GM19025 (cell line): ENCODE measurements around the gene ZBTB18.
"Not testable (repeated sequence)": the region's sequence is repeated elsewhere in the genome, so short reads cannot be mapped to it uniquely, and the experiment has no call there.

Experiments
- ATAC-seq: cut with Tn5 transposase; IDR thresholded peaks from one replicate; pipeline ENCODE4 v1.9.1; 2021; ENCODE audit warnings: mild to moderate bottlenecking, low read depth, moderate library complexity; ENCODE audit not compliant: unreplicated experiment

Gene ZBTB18

DNA sequence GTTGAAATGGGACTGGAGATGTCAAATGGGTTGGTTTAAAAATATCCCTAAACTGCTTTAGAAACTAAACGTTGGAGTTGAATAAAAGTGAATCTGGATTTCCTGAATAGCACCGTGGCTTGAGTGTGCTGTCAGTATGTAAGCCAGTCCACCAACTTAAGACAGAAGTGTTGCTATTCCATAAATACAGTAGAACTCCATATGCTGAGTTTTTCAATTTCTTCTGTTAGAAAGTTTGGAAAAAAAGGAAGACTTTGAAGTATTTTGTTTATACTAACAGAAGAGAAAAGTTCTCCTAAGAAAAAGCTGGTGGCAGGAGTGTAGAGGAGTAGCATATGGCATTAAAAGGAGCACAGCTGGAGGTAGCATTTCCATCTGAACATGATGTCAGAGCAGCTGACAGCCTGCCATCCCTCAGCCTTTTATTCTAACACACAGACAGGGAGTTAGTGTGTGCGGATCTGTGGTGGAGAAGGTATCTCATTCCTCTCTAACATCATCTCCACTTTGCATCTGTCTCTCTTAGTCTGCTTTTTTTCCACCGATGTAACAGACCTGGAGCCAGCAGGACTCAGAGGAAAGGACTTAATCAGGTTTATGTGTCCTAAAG lies at the start of gene ZBTB18:
ZBTB18 (plus strand) TSS at position 449 of the 610 bp plus-strand sequence; CDS start at position 598, 149 bp downstream.
- no peak for ATAC-seq

DNA sequence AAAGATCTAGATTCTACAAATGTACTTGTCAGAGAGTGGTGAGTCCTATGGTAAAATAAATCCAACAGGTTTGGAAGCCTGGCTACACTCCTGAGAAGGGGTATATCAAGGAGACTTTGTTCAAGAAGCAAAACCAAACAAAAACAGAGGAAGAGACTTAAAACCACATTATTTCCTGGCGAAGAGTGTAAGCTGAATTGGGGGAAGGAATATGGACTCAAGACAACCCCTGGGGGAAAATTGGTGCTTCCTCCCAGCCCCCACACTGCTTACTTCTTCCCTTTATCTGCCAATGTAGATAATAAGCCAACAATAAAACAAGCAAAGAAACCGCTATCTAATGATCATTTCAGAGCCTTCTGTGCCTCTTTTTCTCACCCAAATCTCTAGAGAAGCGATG lies 48.4 kb upstream of the ZBTB18 start:
- ATAC-seq: no peak

DNA sequence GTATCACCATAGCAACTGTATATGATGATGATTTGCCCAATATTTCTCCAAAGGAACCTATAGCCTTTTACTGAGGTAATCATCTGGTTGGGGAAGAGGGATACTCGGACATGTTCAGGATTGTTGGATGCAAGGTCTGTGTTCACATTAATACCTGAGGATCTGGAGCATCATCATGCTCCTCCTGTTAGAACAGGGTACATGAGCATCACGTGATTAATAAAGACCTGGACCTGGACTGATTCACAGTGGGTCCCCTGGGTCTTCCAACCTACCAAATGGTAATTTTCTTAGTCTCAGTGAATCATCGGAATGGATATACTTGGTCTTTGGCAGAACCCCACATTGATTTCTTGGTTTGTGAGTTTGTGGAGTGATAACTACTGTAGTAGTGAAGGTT lies 45.6 kb upstream of the ZBTB18 start:
- ATAC-seq: no peak

DNA sequence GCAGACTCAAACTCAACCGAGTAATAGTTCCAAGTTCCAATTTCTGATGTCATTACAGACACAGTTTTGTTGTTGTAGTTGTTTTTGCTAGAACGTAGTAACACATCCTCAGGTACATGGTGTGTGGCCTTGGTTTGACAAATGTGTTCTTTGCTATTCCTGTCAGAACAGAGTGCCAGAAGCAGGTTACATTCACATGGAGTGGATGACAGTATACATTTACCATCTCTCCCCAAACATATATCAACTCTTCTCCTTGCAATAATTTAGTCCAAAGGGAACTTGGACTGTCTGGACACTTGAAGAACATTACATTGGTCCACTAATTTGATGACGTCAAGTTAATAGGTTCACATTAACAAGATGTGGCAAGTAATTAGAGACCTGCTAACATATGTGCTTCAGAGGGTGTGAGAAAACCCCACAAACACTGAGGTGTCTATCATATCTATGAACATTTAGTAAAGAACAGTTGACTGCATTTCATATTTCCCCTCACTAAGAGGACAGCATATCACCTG lies 44.6 kb upstream of the ZBTB18 start:
- no peak for ATAC-seq

DNA sequence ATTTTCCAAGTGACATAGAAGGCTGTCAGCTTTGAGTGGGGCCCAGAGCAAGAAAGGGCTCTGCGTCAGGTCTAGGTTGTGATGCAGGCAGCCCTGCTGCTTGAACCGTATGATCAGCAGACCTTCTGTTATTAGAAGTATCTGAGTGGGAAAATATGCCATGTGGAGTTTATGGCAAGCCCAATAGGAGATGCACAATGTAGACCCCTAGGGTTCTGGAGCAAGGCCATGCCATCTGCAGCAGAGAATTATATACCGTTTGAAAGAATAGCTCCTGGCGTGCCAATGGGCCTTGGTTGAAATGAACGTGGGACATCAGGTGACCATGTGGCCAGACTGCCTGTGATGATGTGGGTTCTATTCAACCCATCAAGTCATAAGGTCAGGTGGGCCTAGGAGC lies 44.1 kb upstream of the ZBTB18 start:
- ATAC-seq: no peak

DNA sequence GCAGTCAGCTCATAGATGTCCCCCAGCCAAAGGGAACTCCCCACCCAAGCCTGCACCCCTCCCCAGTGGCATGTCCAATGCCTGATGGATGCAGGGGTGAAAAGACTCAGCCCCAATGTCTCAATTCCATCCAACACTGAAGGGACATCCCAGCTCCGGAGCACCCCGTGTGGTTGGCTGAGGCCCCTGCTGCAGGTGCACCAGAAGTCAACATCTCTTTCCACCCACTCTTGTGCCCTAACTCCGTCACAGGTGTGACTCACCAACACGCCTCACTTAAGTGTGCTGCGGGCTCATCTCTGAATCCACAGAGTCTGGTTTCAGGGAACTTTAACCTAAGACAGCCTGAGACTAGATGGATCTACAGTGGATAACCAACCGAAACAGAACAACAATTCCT lies 40.9 kb upstream of the ZBTB18 start:
- no peak for ATAC-seq

DNA sequence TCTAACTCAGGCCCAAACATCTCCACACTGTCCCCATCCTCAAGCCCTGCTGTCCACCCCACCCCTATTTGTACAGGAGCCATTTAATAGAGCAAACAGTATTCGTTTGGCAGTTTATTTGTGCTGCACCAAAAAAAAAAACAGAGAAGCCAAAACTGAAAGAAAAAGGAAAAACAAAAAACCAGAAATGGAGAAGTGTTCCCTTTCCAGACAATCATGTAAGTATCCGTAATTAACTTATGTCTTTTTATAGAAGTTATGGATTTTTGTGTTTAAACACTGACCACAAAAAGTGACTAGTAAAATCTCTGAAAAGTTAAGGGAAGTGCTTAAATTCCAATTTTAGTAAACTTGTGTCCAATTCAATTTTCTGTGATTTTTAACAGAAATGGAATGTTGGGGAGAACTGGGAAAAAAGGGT lies 40.4 kb upstream of the ZBTB18 start:
- no peak for ATAC-seq

DNA sequence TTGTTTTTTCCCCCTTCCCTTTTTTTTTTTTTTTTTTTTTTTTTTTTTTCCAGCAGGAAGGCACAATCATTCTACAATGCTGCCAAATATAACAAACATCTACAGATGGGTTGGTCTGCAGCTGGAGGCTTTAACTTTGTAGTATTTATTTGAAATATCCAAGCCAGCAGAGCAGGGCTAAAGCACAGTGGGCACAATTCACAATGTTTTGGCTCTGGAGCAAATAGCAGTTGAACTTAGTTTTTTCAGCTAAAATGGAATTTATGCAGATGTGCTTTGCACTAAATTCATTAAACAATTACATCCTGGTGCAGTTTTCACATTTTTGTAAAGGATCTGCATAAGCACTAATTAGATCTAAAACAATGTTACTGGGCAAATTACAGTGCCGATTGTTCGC lies 39.8 kb upstream of the ZBTB18 start:
- no peak for ATAC-seq

DNA sequence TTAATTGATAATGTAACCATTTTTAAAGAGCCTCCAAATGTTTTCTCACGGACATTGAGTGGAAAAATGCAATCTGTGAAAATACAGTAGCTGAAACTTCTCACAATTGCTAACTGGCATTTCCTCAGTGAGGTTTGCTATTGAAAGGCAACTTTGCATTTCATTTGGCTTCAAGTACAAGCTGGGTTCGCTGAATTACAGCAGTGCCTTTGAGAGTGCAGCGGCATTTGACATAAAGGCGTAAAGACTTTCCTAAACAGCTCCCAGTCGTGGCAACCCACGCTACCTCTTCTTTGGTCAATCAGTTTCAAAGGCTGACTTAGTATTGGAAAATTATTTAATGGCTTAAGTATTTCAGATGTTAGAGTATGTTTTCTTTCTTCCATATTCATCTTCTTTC lies 39.3 kb upstream of the ZBTB18 start:
- ATAC-seq: no peak

DNA sequence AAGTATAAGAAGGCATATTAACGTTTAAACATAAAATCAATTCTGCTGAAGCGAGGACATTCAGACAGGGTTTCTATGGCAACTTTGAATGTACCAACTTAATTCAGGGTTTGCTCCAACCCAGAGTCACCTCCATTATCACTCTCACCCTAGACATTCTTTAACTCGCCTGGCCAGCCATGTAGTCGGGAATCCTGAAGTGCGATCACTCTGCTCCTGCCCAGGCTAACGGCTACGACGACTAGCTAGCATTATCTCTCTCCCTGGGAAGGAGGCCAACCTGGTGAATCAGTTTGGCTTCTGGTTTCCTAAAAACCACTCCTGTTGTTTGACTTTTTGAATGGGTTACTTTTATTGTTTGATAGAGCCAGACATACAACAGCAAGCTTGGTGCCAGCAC lies 38.9 kb upstream of the ZBTB18 start:
- no peak for ATAC-seq

DNA sequence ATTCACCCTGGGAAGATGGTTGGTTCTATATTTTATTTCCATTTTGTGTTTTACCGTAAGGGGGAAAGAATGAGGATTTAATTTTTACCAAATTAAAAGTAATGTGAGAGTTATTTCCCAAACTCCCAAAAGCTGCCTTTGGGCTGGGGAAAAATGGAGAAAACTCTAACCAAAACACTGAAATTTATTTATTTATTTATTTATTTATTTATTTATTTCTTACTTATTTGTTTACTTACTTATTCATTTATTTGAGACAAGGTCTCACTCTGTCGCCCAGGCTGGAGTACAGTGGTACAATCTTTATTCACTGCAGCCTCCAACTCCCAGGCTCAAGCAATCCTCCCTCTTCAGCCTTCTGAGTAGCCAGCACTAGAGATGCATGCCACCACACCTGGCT lies 38.0 kb upstream of the ZBTB18 start:
- ATAC-seq: no peak

DNA sequence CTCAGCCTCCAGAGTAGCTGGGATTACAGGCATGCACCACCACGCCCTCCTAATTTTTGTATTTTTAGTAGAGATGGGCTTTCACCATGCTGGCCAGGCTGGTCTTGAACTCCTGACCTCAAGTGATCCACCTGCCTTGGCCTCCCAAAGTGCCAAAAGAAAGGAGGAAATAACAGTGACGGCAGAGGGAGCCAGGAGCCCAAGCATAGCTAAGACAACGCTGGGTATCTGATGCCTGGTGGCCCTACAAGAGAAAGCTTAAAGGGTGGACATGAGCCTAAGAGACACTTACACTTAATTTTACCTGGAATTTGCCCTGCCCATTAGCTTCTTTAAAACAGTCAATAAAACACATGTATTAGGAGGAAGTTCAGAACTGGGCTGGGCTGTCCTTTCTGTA lies 36.2 kb upstream of the ZBTB18 start:
- ATAC-seq: not testable (repeated sequence)

DNA sequence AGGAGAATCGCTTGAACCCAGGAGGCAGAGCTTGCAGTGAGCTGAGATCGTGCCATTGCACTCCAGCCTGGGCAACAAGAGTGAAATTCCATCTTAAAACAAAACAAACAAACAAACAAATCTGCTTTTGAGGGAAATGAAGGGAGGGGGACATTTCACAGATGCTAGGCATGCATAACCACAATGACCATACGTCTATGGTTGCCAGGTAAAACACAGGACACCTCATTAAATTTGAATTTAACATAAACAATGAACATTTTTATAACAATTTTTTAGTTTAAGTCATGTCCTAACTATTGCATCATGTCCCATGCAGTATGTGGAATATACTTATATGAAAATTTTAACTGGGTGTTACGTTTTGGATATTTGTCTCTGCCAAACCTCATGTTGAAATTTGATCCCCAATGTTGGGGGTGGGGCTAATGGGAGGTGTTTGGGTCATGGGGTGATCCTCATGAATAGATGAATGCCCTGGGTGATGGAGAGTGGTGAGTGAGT lies 31.0 kb upstream of the ZBTB18 start:
- no peak for ATAC-seq

DNA sequence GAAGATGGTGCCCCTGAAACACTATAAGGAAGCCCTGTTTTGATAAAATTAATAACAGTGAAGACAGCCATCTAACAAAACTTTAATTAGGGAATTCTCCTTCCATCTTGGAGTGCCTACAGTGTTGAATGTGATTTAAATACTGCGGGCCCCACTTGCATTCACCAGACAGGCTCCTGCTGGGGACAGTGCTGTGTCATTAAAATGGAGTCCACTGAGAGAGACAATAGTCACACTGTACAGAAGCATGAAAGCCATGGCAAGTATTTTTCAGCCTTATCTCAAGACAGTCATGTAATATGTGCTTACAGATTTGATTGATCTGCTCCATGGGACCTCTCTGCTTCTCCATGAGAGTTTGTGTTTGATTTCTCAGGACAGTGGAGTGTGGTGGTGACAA lies 29.7 kb upstream of the ZBTB18 start:
- no peak for ATAC-seq

DNA sequence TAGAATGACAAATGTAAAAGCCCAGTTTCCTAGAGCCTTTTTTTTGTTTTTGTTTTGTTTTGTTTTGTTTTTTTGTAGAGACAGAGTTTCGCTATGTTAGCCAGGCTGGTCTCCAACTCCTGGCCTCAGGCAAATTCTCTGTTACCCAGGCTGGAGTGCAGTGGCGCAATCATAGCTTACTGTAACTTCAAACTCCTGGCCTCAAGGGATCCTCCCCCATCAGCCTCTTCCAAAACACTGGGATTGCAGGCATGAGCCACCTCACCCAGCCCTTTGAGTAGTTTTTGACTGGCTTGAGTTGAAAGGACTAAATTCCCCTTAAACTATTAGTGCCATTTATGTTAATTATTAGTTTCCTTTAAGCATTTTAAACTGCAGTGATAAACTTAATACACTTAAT lies 28.8 kb upstream of the ZBTB18 start:
- no peak for ATAC-seq

DNA sequence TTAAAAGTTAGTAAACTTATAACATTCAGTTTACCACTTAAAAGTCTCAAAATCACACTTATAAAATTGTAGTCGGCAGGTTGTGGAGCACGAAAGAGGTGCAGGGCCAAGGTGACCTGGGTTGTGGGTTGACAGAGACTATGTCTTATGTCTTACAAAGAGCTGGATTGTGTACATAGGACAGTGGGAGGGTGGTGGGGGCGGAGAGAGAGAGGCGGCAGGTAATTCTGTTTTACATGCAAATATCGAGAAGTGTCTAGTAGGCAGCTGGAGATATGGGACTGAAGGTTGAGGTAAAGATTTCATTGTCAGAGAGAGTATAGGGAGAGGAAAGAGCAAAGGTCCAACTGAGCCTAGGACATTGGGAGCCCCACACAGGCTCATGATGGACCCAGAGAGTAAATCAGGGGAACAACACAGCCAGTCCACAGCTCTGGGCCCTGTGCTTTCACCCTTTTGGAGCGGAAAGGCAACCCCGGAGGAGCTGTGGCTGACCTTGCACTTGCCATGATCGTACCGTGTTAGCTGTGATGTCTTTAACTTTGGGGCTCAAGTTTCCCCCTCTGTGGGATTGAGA lies 28.1 kb upstream of the ZBTB18 start:
- no peak for ATAC-seq

DNA sequence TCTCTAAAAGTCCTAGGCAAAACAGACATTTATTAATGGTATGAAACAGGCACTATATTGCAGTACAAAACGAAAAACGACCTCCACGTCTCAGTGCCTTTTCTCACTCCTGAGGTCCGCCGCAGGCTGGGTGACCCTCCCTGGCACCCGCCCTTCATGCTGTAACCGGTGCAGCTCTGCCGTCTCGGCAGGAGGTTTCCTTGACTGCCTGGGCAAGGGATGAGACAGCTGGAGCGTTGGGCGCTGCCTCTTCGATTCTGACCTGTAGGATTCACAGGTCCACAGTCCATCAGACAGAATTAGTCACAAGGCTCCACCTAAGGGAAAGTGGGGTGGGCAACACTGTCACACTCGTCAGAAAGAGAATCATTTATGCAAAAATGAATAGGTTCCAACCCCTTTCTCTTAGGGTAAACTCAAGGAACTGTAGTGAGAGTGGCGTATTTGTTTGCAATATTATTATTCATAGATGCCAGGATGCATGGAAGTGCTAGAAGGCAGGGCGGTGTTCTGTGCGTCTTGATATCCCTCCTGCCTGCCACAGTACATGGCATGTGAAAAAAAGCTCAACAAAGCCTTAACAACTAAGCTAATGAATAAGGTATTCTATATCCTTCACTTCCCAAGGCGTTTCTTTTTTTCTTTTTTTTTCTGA lies 23.5 kb upstream of the ZBTB18 start:
- ATAC-seq: no peak

DNA sequence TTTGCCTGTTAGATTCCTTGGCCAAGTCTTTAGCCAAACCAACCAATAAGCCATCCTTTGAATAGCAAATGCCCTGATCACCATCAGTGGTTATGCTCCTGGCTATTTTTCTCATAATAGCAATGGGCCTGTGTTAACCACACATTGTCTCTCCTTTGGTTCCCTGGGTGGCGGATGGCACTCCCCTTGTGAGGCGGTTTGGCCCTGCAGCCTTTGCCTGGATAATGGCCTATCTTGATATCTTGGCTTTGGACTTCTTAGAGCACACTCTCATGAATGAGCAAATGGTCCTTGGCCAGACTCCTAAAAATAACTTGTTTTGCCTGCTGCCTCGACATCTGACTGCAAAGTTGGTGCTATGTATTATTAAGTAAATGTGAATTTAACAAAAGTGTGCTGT lies 22.4 kb upstream of the ZBTB18 start:
- ATAC-seq: no peak

DNA sequence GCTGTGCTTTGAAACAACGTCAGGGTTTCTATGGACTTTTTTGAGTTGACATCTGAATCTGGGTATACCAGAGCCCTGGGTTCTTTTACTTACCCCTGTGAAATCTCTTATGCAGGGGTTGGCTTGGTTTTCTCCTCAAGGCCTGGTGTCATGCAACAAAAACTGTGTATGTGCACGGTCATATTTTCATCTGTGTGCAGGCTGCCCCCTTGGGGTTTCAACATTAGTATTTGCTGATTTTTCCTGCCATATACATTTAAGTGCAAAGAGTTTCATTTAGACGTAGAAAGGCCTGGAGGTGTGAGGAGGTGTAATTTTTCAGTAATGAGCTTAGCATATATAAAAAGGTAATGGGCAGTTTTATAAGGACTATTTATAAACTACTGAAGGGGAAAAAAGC lies 22.0 kb upstream of the ZBTB18 start:
- ATAC-seq: no peak

DNA sequence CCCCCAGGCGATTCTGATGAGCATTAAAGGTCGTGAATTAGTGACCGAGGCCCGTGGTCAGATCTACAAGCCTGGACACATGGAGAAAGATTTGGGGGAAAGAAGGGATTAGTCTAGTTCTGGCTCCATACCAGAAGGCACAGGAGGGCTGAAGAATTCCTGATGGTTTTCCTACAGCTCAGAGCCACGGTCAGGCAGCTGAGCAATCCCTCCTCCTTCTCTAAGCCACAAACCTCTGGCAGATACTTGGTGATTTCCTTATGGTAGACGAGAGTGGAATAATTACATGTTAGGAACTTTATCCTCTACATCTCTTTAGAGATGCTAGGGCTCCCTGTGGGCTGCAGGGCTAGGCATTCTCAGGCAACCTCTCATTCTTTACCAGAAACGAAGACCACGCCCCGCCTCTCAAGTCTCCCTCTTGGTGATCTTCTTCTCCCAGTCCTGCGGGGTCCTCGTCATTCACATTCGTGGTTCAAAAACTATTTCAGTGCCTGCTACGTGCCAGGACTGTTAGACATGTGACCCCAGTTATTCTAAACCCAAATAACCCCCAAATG lies 20.5 kb upstream of the ZBTB18 start:
- ATAC-seq: no peak

DNA sequence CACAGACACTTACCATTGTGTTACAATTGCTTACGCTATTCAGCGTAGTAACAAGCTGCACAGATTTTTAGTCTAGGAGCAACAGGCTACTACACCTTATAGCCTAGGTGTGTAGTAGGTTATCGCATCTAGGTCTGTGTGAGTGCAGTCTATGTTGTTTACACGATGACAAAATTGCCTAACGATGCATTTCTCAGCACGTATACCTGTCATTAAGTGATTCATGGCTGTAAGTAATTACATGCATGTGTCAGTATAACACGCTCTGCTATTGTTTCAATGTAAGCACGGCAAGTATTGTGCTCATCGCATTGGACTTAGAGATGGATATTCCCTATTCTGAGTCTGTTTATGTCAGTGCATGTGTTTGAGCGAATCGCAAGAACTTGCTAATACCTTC lies 15.7 kb upstream of the ZBTB18 start:
- no peak for ATAC-seq

DNA sequence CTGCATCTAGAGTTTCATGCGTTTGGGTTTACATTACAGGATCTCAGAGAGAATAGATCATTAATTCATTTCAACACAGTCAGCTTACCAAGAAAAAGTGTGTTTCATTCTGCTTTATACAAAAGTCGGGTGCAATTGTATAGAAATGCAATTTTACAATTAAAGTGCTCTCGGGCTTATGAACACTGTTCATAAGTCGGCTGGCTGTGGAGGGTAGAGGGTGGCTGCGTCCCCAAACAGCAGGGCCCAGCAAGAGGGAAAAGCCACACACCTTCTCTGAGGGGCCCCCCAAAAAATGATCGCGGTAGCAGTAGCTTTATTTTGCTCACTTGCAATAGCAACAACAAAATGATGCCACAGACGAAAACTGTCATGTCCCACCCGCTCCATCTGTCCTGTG lies 13.8 kb upstream of the ZBTB18 start:
- no peak for ATAC-seq
